Hepatocyte (in vitro differentiated cells): ENCODE results near the gene MAPK14. TPM values are rescaled to one million over a fixed set of nuclear protein-coding genes. Genes with fewer than 3 reads are reported as not detected.

Experiments
- DNase-seq: peaks from one replicate; pipeline ENCODE4 v3.0.0-alpha.2; 2016; ENCODE audit warnings: low spot score
- H2AFZ ChIP-seq: fragments of 200-600 bp; sonication (generic); 2 replicates; pipeline ENCODE4 v1.6.0; 2016; ENCODE audit warnings: antibody characterized with exemption, mild to moderate bottlenecking
- H3K27ac ChIP-seq: fragments of 200-600 bp; sonication (generic); 2 replicates; pipeline ENCODE4 v1.5.1; 2016; ENCODE audit warnings: mild to moderate bottlenecking
- H3K27me3 ChIP-seq: fragments of 200-600 bp; sonication (generic); 2 replicates; pipeline ENCODE4 v1.6.1; 2016
- H3K36me3 ChIP-seq: fragments of 200-600 bp; sonication (generic); replicated peaks from 2 replicates; pipeline ENCODE4 v1.5.1; 2016; ENCODE audit warnings: low read depth; ENCODE audit not compliant: insufficient read depth
- H3K4me1 ChIP-seq: fragments of 200-600 bp; sonication (generic); 2 replicates; pipeline ENCODE4 v1.5.1; 2016; ENCODE audit warnings: mild to moderate bottlenecking, moderate library complexity; ENCODE audit not compliant: insufficient read depth
- H3K4me2 ChIP-seq: fragments of 200-600 bp; sonication (generic); 2 replicates; pipeline ENCODE4 v1.6.0; 2016
- H3K4me3 ChIP-seq: fragments of 200-600 bp; sonication (generic); 2 replicates; pipeline ENCODE4 v1.5.1; 2016; ENCODE audit warnings: mild to moderate bottlenecking
- H3K79me2 ChIP-seq: fragments of 200-600 bp; sonication (generic); 2 replicates; pipeline ENCODE4 v1.6.0; 2017; ENCODE audit warnings: mild to moderate bottlenecking
- H3K9me2 ChIP-seq: fragments of 200-600 bp; sonication (generic); replicated peaks from 2 replicates; pipeline ENCODE4 v1.6.0; 2017; ENCODE audit warnings: mild to moderate bottlenecking; ENCODE audit not compliant: insufficient read depth
- H3K9me3 ChIP-seq: fragments of 200-600 bp; sonication (generic); 2 replicates; pipeline ENCODE4 v1.5.1; 2016; ENCODE audit warnings: low read depth, mild to moderate bottlenecking
- H4K20me1 ChIP-seq: fragments of 200-600 bp; sonication (generic); 2 replicates; pipeline ENCODE4 v1.6.0; 2016; ENCODE audit warnings: mild to moderate bottlenecking; ENCODE audit not compliant: insufficient read depth, poor library complexity, severe bottlenecking
- EZH2 ChIP-seq: fragments of 200-600 bp; sonication (generic); IDR thresholded peaks from 2 replicates; pipeline ENCODE4 v1.6.1; 2016; ENCODE audit warnings: antibody characterized with exemption, mild to moderate bottlenecking, borderline replicate concordance
- EZH2phosphoT487 ChIP-seq: fragments of 200-600 bp; sonication (generic); IDR thresholded peaks from one replicate; pipeline ENCODE4 v1.6.1; 2018; ENCODE audit warnings: antibody characterized with exemption, mild to moderate bottlenecking, low read depth, moderate library complexity; ENCODE audit not compliant: unreplicated experiment, severe bottlenecking
- WGBS: methylation state at CpG from one replicate; pipeline ENCODE4 v1.1.6; 2016; ENCODE audit warnings: low lambda C conversion rate; ENCODE audit errors: missing lambda C conversion rate; 5-methylcytosine and 5-hydroxymethylcytosine counted together
- polyA plus RNA-seq: library from polyadenylated mRNA; unstranded; fragments of >200 nt; fragmentation: Nextera tagmentation; extraction: Ambion mirVana; gene quantifications from 2 replicates; pipeline ENCODE4 v1.2.1, GENCODE V29; 2016
- total RNA-seq: library from RNA; depleted of rRNA; stranded (reverse); fragments of >200 nt; gene quantifications from 2 replicates; pipeline ENCODE4 v1.2.3, GENCODE V29; 2014
- TF ChIP-seq, protein P1 (sequence below): fragments of 200-600 bp; sonication (generic); IDR thresholded peaks from 2 replicates; pipeline ENCODE4 v1.5.1; 2016; ENCODE audit warnings: antibody characterized with exemption, mild to moderate bottlenecking; ENCODE audit not compliant: poor library complexity

Gene MAPK14
- total and polyA plus RNA-seq, 2 experiments from 2014 or later: 46.8 to 86.5 TPM

DNA sequence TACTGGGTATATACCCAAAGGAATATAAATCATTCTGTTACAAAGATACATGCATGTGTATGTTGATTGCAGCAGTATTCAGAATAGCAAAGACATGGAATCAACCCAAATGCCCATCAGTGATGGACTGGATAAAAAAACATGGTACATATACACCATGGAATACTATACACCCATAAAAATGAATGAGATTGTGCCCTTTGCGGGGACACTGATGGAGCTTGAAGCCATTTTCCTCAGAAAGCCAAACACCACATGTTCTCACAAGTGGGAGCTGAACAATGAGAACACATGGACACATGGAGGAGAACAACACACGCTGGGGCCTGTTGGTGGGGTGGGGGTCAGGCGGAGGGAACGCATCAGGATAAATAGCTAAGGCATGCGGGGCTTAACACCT lies 61.4 kb downstream of the MAPK14 start:
- no peaks in the 10 kb centered on the region for H4K20me1 ChIP-seq
- WGBS: 93% methylated on average over 5 of the region's 5 CpGs
- peaks cover 8% of the 10 kb centered on the region for H3K79me2 ChIP-seq
- no peaks in the 10 kb centered on the region for H3K36me3 ChIP-seq
- no peak for DNase-seq
- no peak for TF ChIP-seq EZH2
- TF ChIP-seq, protein P1, sequence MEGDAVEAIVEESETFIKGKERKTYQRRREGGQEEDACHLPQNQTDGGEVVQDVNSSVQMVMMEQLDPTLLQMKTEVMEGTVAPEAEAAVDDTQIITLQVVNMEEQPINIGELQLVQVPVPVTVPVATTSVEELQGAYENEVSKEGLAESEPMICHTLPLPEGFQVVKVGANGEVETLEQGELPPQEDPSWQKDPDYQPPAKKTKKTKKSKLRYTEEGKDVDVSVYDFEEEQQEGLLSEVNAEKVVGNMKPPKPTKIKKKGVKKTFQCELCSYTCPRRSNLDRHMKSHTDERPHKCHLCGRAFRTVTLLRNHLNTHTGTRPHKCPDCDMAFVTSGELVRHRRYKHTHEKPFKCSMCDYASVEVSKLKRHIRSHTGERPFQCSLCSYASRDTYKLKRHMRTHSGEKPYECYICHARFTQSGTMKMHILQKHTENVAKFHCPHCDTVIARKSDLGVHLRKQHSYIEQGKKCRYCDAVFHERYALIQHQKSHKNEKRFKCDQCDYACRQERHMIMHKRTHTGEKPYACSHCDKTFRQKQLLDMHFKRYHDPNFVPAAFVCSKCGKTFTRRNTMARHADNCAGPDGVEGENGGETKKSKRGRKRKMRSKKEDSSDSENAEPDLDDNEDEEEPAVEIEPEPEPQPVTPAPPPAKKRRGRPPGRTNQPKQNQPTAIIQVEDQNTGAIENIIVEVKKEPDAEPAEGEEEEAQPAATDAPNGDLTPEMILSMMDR: no peak
- no peak for TF ChIP-seq EZH2phosphoT487
- no peak overlapping the region for H3K27ac ChIP-seq
- no peaks in the 10 kb centered on the region for H3K4me1 ChIP-seq
- no peaks in the 10 kb centered on the region for H3K27me3 ChIP-seq
- no peak overlapping the region for H3K4me2 ChIP-seq
- no peak overlapping the region for H2AFZ ChIP-seq
- H3K4me3 ChIP-seq: no peak overlapping the region
- peaks cover 4% of the 10 kb centered on the region for H3K9me3 ChIP-seq
- H3K9me2 ChIP-seq: no peaks in the 10 kb centered on the region

DNA sequence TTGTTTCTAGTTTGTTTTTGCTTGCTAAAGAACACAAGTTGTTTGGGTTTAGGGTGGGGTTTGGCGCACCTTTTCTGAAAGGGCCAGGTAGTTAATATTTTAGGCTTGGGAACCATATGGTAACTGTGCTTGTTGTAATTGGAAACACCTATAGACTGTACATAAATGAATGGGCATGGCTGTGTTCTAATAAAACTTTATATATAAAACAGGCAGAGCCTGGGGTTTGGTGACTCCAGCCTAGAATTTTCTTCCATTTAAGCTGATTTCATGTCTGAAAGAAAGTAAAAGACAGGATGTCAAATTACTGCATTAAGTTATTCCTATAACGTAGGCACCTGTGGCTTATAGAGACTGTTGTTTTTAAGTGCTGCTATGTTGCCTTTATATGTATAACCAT lies 66.6 kb downstream of the MAPK14 start:
- H3K4me2 ChIP-seq: no peak overlapping the region
- no peaks in the 10 kb centered on the region for H3K9me2 ChIP-seq
- peak overlapping the region; percentile 97 for H3K27ac ChIP-seq
- no peaks in the 10 kb centered on the region for H4K20me1 ChIP-seq
- H3K9me3 ChIP-seq: no peaks in the 10 kb centered on the region
- H2AFZ ChIP-seq: no peak overlapping the region
- H3K79me2 ChIP-seq: no peaks in the 10 kb centered on the region
- H3K4me1 ChIP-seq: peaks cover 22% of the 10 kb centered on the region
- 93% methylated on average over 2 of the region's 2 CpGs for WGBS
- TF ChIP-seq, protein P1: no peak
- TF ChIP-seq EZH2: no peak
- TF ChIP-seq EZH2phosphoT487: no peak
- no peak for DNase-seq
- H3K4me3 ChIP-seq: no peak overlapping the region
- no peaks in the 10 kb centered on the region for H3K27me3 ChIP-seq
- H3K36me3 ChIP-seq: no peaks in the 10 kb centered on the region

DNA sequence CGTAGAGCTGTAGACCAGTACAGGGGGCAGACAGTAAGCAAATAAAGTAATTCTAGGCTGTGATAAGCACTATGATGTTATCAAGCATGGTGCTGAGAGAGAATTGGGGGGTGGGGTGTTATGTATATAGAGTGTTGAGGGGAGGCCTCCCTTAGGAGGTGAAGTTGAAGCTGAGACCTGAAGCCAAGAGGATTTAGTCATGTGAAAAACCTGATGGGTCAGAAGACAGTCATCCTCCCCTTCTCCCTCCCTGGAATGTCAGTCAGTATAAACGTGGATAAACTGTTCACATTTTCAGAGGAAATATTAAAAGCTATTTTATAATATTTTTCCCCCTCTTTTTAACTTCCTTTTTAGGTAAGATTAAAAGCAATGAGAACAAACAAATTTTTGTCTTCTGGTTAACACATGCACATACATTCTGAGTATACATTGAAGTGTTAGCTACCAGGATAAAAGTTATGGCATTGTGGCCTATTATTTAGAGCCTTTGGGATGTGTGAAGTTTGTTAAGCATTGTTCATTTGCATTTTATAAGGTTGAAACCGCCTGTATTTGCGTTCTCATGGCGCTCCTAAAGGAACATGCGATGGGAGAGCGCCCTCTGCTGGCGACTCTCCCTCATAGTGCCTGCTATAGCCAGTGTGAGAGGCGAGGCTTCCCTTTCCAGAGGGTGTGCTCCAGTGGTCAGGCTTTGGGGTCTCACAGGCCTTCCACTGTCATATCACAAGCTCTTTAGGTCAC lies 67.3 kb downstream of the MAPK14 start:
- H3K79me2 ChIP-seq: no peaks in the 10 kb centered on the region
- no peaks in the 10 kb centered on the region for H3K27me3 ChIP-seq
- no peak overlapping the region for H3K4me3 ChIP-seq
- DNase-seq: peak; percentile 93
- no peaks in the 10 kb centered on the region for H3K9me2 ChIP-seq
- WGBS: 9% methylated on average over 9 of the region's 9 CpGs
- TF ChIP-seq, protein P1: peak; percentile 97
- TF ChIP-seq EZH2: no peak
- no peak for TF ChIP-seq EZH2phosphoT487
- H3K27ac ChIP-seq: peak overlapping the region; percentile 97
- no peaks in the 10 kb centered on the region for H4K20me1 ChIP-seq
- peaks cover 22% of the 10 kb centered on the region for H3K4me1 ChIP-seq
- H3K4me2 ChIP-seq: peak overlapping the region; percentile 68
- no peak overlapping the region for H2AFZ ChIP-seq
- H3K36me3 ChIP-seq: no peaks in the 10 kb centered on the region
- H3K9me3 ChIP-seq: no peaks in the 10 kb centered on the region
